OCI-LY1 (cell line): Measurements from ENCODE around the gene IDH1.

Experiments
- H2AFZ ChIP-seq: fragments of 200-600 bp; sonication (generic), shearing (Covaris generic); 2 replicates; pipeline ENCODE4 v1.6.0; 2014; ENCODE audit warnings: antibody characterized with exemption, mild to moderate bottlenecking, low read length
- H3F3A ChIP-seq: fragments of 200-600 bp; sonication (generic), shearing (Covaris generic); 2 replicates; pipeline ENCODE4 v1.6.0; 2014; ENCODE audit warnings: mild to moderate bottlenecking, antibody characterized with exemption, low read length, moderate library complexity; ENCODE audit not compliant: insufficient read depth
- H3K27ac ChIP-seq: fragments of 200-600 bp; sonication (generic); 2 replicates; pipeline ENCODE4 v1.5.1; 2014; ENCODE audit warnings: low read length, mixed run types, mild to moderate bottlenecking, low read depth; ENCODE audit not compliant: poor library complexity, severe bottlenecking
- H3K27me3 ChIP-seq: fragments of 200-600 bp; sonication (generic); 2 replicates; pipeline ENCODE4 v1.6.0; 2014; ENCODE audit warnings: antibody characterized with exemption, mild to moderate bottlenecking, low read length, moderate library complexity; ENCODE audit not compliant: insufficient read depth
- H3K36me3 ChIP-seq: fragments of 200-600 bp; sonication (generic); 2 replicates; pipeline ENCODE4 v1.6.1; 2014; ENCODE audit warnings: mild to moderate bottlenecking, antibody characterized with exemption, low read length, moderate library complexity, mixed read lengths; ENCODE audit not compliant: insufficient read depth
- H3K4me1 ChIP-seq: fragments of 200-600 bp; sonication (generic); 2 replicates; pipeline ENCODE4 v1.5.1; 2014; ENCODE audit warnings: mild to moderate bottlenecking, low read length, moderate library complexity; ENCODE audit not compliant: insufficient read depth, severe bottlenecking
- H3K4me2 ChIP-seq: fragments of 200-600 bp; sonication (generic), shearing (Covaris generic); 2 replicates; pipeline ENCODE4 v1.6.1; 2014; ENCODE audit warnings: low read length
- H3K4me3 ChIP-seq: fragments of 200-600 bp; sonication (generic); 2 replicates; pipeline ENCODE4 v1.5.1; 2014; ENCODE audit warnings: low read length, low read depth, mild to moderate bottlenecking, mixed read lengths; ENCODE audit not compliant: poor library complexity, severe bottlenecking
- H3K79me2 ChIP-seq: fragments of 200-600 bp; shearing (Covaris generic); 2 replicates; pipeline ENCODE4 v1.6.1; 2016; ENCODE audit warnings: mixed run types, low read length, mixed read lengths; ENCODE audit not compliant: insufficient read depth
- H3K9ac ChIP-seq: fragments of 200-600 bp; sonication (generic), shearing (Covaris generic); 2 replicates; pipeline ENCODE4 v1.6.1; 2014; ENCODE audit warnings: mild to moderate bottlenecking, low read length, mixed read lengths
- H3K9me2 ChIP-seq: fragments of 200-600 bp; sonication (generic), shearing (Covaris generic); 2 replicates; pipeline ENCODE4 v1.6.1; 2014; ENCODE audit warnings: low read depth, mild to moderate bottlenecking, low read length, mixed read lengths
- H3K9me3 ChIP-seq: fragments of 200-600 bp; shearing (Covaris generic); 2 replicates; pipeline ENCODE4 v1.6.1; 2014; ENCODE audit warnings: low read length, mixed read lengths
- H4K20me1 ChIP-seq: fragments of 200-600 bp; sonication (generic), shearing (Covaris generic); 2 replicates; pipeline ENCODE4 v1.6.0; 2016; ENCODE audit warnings: mild to moderate bottlenecking, low read length; ENCODE audit not compliant: insufficient read depth
- CTCF ChIP-seq: fragments of 200-600 bp; sonication (generic), shearing (Covaris generic); IDR thresholded peaks from 2 replicates; pipeline ENCODE4 v1.5.1; 2017; ENCODE audit warnings: mild to moderate bottlenecking, antibody characterized with exemption, low read length, moderate library complexity, mixed read lengths
- EZH2 ChIP-seq: fragments of 200-600 bp; sonication (generic), shearing (Covaris generic); IDR thresholded peaks from 2 replicates; pipeline ENCODE4 v1.8.0; 2017; ENCODE audit warnings: borderline replicate concordance, mixed run types, mild to moderate bottlenecking, antibody characterized with exemption, low read length, moderate library complexity, mixed read lengths

Gene IDH1

GRCh38 chr2:208294482-208295024, 39.7 kb upstream of the IDH1 start:
- no peaks in the 10 kb centered on the region for H3K4me1 ChIP-seq
- TF ChIP-seq CTCF: no peak
- no peak for TF ChIP-seq EZH2
- no peak overlapping the region for H3K27ac ChIP-seq
- H3K4me2 ChIP-seq: no peak overlapping the region
- H3K4me3 ChIP-seq: no peak overlapping the region
- peaks cover 10% of the 10 kb centered on the region; the same call in 1 of the 2 replicates for H3K9me3 ChIP-seq
- H3F3A ChIP-seq: no peaks in the 10 kb centered on the region
- H3K79me2 ChIP-seq: no peaks in the 10 kb centered on the region
- peaks cover 74% of the 10 kb centered on the region for H3K36me3 ChIP-seq
- no peak overlapping the region for H3K9ac ChIP-seq
- no peak overlapping the region for H2AFZ ChIP-seq
- no peaks in the 10 kb centered on the region for H4K20me1 ChIP-seq
- no peaks in the 10 kb centered on the region for H3K9me2 ChIP-seq
- no peaks in the 10 kb centered on the region for H3K27me3 ChIP-seq

DNA sequence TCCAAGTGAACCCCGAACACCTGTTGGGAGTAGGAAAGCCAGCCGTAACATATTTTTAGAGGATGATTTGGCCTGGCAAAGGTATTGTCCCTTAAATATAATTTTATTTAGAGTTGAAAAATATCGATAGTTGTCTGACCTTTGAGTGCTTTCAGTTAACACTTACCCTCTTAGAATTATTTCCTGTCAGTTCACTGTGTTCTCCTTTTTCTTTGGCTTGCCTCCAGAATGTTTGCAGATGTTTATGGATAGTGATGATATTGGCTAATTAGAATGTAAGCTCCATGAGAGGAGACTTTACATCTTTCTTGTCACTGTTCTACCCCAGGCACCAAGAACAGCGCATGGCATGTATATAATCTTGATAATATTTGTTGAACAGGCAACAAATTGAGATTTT, 31.0 kb upstream of the IDH1 start:
- Histone ChIP-seq H3K4me3 (no peak overlapping the region), H3K79me2 (no peaks in the 10 kb centered on the region), H3K9ac (no peak overlapping the region), H3K4me2 (no peak overlapping the region), H3K9me3 (0 out of 2 replicates have a peak, but pooled peaks cover 7% of the 10 kb centered on the region), H3K36me3 (peaks cover 83% of the 10 kb centered on the region), H3K27me3 (no peaks in the 10 kb centered on the region), H3K4me1 (no peaks in the 10 kb centered on the region), H4K20me1 (no peaks in the 10 kb centered on the region), H3K9me2 (no peaks in the 10 kb centered on the region), H2AFZ (no peak overlapping the region), H3F3A (no peaks in the 10 kb centered on the region), H3K27ac (no peak overlapping the region)
- TF ChIP-seq CTCF: no peak
- TF ChIP-seq EZH2: no peak

- no peaks in the 10 kb centered on the region for H3F3A ChIP-seq
- H3K79me2 ChIP-seq: no peaks in the 10 kb centered on the region
- H2AFZ ChIP-seq: no peak overlapping the region
- H3K27ac ChIP-seq: no peak overlapping the region
- no peaks in the 10 kb centered on the region for H3K4me1 ChIP-seq
- no peak overlapping the region for H3K4me3 ChIP-seq
- no peak overlapping the region for H3K4me2 ChIP-seq
- no peaks in the 10 kb centered on the region for H3K9me3 ChIP-seq
- H3K36me3 ChIP-seq: peaks cover 90% of the 10 kb centered on the region
- no peaks in the 10 kb centered on the region for H3K27me3 ChIP-seq
- no peak overlapping the region for H3K9ac ChIP-seq
- no peaks in the 10 kb centered on the region for H4K20me1 ChIP-seq
- H3K9me2 ChIP-seq: no peaks in the 10 kb centered on the region
- TF ChIP-seq EZH2 (no peak), CTCF (no peak)
Observed at GRCh38 chr2:208280933-208281332, 26.1 kb upstream of the IDH1 start.
